Liver (tissue), 9 donors: ENCODE measurements around the gene RBM3. TPM values are rescaled to one million over a fixed set of nuclear protein-coding genes. Genes with fewer than 3 reads are reported as not detected.

Experiments used
- DNase-seq: peaks from one replicate; pipeline ENCODE4 v3.0.0-alpha.2; 2017; ENCODE audit warnings: low spot score
- H3K27ac ChIP-seq, 2 donors: one replicate each; pipeline ENCODE4 v1.7.0; 2013; ENCODE audit warnings: inconsistent platforms in 2 of 2, low read length in 2 of 2, control low read depth in 1 of 2, low read depth in 1 of 2, mild to moderate bottlenecking in 1 of 2
- H3K27me3 ChIP-seq, 4 donors: one replicate each; pipeline versions ENCODE4 v1.6.1 to v1.7.0; 2013; ENCODE audit warnings: low read length in 3 of 4, inconsistent platforms in 1 of 4, mild to moderate bottlenecking in 1 of 4, moderate library complexity in 1 of 4; ENCODE audit not compliant: control insufficient read depth in 4 of 4, insufficient read depth in 4 of 4
- H3K36me3 ChIP-seq, 4 donors: one replicate each; pipeline versions ENCODE4 v1.6.1 to v1.7.0; 2013; ENCODE audit warnings: low read length in 3 of 4, mild to moderate bottlenecking in 3 of 4, low read depth in 1 of 4, moderate library complexity in 1 of 4; ENCODE audit not compliant: control insufficient read depth in 4 of 4, insufficient read depth in 3 of 4
- H3K4me1 ChIP-seq, 4 donors: one replicate each; pipeline versions ENCODE4 v1.6.1 to v1.7.0; 2013; ENCODE audit warnings: low read length in 3 of 4, mild to moderate bottlenecking in 3 of 4, moderate library complexity in 1 of 4; ENCODE audit not compliant: control insufficient read depth in 4 of 4, insufficient read depth in 4 of 4
- H3K4me3 ChIP-seq, 3 donors: one replicate each; pipeline versions ENCODE4 v1.6.1 to v1.7.0; 2013; ENCODE audit warnings: low read length in 3 of 3, control low read depth in 1 of 3, low read depth in 1 of 3, mild to moderate bottlenecking in 1 of 3
- H3K9ac ChIP-seq, 2 donors: one replicate each; pipeline ENCODE4 v1.7.0; 2013; ENCODE audit warnings: low read length in 2 of 2, mild to moderate bottlenecking in 2 of 2, moderate library complexity in 2 of 2, control low read depth in 1 of 2, low read depth in 1 of 2
- H3K9me3 ChIP-seq, 4 donors: one replicate each; pipeline versions ENCODE4 v1.6.1 to v1.7.0; 2013; ENCODE audit warnings: low read length in 3 of 4; ENCODE audit not compliant: control insufficient read depth in 4 of 4
- EGR1 ChIP-seq, 2 donors: IDR thresholded peaks; 2 replicates each; pipeline ENCODE4 v1.6.1; 2016 to 2018; ENCODE audit warnings: antibody characterized with exemption in 2 of 2, low read depth in 2 of 2
- FOXA1 ChIP-seq: IDR thresholded peaks from 2 replicates; pipeline ENCODE4 v1.6.1; 2016; ENCODE audit warnings: antibody characterized with exemption
- FOXA2 ChIP-seq: IDR thresholded peaks from 2 replicates; pipeline ENCODE4 v1.6.1; 2016; ENCODE audit warnings: antibody characterized with exemption
- GABPA ChIP-seq, 2 donors: IDR thresholded peaks in 1 of 2; conservative IDR thresholded peaks in 1 of 2; 2 replicates each; pipeline ENCODE4 v1.6.1; 2016; ENCODE audit warnings: antibody characterized with exemption in 2 of 2, mild to moderate bottlenecking in 1 of 2, moderate library complexity in 1 of 2
- HNF4A ChIP-seq, 2 donors: conservative IDR thresholded peaks; 2 replicates each; pipeline ENCODE4 v1.6.1; 2016; ENCODE audit warnings: antibody characterized with exemption in 2 of 2, mild to moderate bottlenecking in 2 of 2
- HNF4G ChIP-seq: IDR thresholded peaks from 2 replicates; pipeline ENCODE4 v1.6.1; 2016; ENCODE audit warnings: antibody characterized with exemption
- JUND ChIP-seq, 2 donors: IDR thresholded peaks; 2 replicates each; pipeline ENCODE4 v1.6.1; 2016; ENCODE audit warnings: antibody characterized with exemption in 2 of 2
- NR2F2 ChIP-seq: IDR thresholded peaks from 2 replicates; pipeline ENCODE4 v1.6.1; 2016; ENCODE audit warnings: antibody characterized with exemption
- RAD21 ChIP-seq, 2 donors: IDR thresholded peaks; 2 replicates each; pipeline ENCODE4 v1.6.1; 2016; ENCODE audit warnings: antibody characterized with exemption in 2 of 2, mild to moderate bottlenecking in 2 of 2
- RXRA ChIP-seq, 2 donors: IDR thresholded peaks; 2 replicates each; pipeline ENCODE4 v1.6.1; 2017 to 2018; ENCODE audit warnings: antibody characterized with exemption in 2 of 2, mild to moderate bottlenecking in 1 of 2
- SP1 ChIP-seq: IDR thresholded peaks from 2 replicates; pipeline ENCODE4 v1.6.1; 2018; ENCODE audit warnings: antibody characterized with exemption, mild to moderate bottlenecking
- TAF1 ChIP-seq: conservative IDR thresholded peaks from 2 replicates; pipeline ENCODE4 v1.6.1; 2016; ENCODE audit warnings: antibody characterized with exemption, mild to moderate bottlenecking
- YY1 ChIP-seq: IDR thresholded peaks from 2 replicates; pipeline ENCODE4 v1.6.1; 2016; ENCODE audit warnings: antibody characterized with exemption, mild to moderate bottlenecking
- WGBS: extraction: QIAGEN DNeasy Blood & Tissue Kit; methylation state at CpG from one replicate; pipeline ENCODE4 v1.1.7; 2013; 5-methylcytosine and 5-hydroxymethylcytosine counted together
- polyA plus RNA-seq, 2 donors: library from polyadenylated mRNA; stranded (reverse) in 1 of 2; unstranded in 1 of 2; fragments of 200-250 nt in 1 of 2; fragments of >200 nt in 1 of 2; fragmentation: Nextera tagmentation in 1 of 2; extraction: Ambion mirVana in 1 of 2; gene quantifications; one replicate each; pipeline versions ENCODE4 v1.2.1 to v1.2.3, GENCODE V29; 2013 to 2015
- total RNA-seq, 2 donors: library from RNA; depleted of rRNA; stranded (reverse); fragments of >200 nt; gene quantifications; one replicate each; pipeline ENCODE4 v1.2.3, GENCODE V29; 2014
- TF ChIP-seq, protein P1 (sequence below): fragments of 150-350 bp; IDR thresholded peaks from 2 replicates; pipeline ENCODE4 v1.5.1; 2017; ENCODE audit warnings: improper control_type of control experiment, low read depth, low read length; ENCODE audit not compliant: missing input control
- TF ChIP-seq, protein P2 (sequence below): IDR thresholded peaks from 2 replicates; pipeline ENCODE4 v1.6.1; 2016; ENCODE audit warnings: antibody characterized with exemption
- TF ChIP-seq, protein P3 (sequence below): IDR thresholded peaks from 2 replicates; pipeline ENCODE4 v1.6.1; 2016; ENCODE audit warnings: antibody characterized with exemption
- TF ChIP-seq, protein P4 (sequence below): IDR thresholded peaks from 2 replicates; pipeline ENCODE4 v1.6.1; 2016; ENCODE audit warnings: antibody characterized with exemption, mild to moderate bottlenecking
- TF ChIP-seq, protein P5 (sequence below): IDR thresholded peaks from 2 replicates; pipeline ENCODE4 v1.6.1; 2016; ENCODE audit warnings: antibody characterized with exemption
- donor health status: healthy.
- donor health status: healthy.
- donor health status: healthy.
- donor health status: healthy.
- donor health status: healthy.

RBM3 gene
- total and polyA plus RNA-seq, 4 donors = 28.6 to 87.3 (median 62.1) TPM

DNA sequence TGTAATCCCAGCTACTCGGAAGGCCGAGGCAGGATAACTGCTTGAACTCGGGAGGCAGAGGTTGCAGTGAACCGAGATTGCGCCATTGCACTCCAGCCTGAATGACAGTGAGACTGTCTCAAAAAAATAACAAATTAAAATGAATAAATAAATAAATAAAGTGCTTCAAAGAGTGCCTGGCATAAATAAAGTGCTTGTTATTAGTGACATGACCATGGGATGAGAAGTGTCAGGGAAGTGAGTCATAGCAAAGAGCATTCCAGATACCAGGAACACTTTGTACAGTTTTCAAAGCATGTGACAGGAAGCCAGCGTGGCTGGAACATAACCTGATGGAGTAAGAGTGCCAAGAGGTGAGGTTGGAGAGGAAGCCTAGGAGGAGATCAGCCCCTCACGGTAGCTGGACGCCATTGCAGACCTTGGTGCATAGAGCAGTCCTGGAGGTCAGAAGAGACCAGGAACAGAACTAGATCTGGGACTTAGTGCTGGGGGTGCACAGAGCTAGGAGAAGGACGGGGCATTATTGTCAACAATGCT, 17.0 kb downstream of the RBM3 start:
- no peaks in the 10 kb centered on the region for H3K9me3 ChIP-seq
- no peak overlapping the region for H3K9ac ChIP-seq
- peak in 1 of 2 donors; percentile 59 for TF ChIP-seq GABPA (IDR thresholded peaks at IDR 0.05 in 1 of 2, conservative IDR thresholded peaks at IDR 0.05 in 1 of 2)
- peak; percentile 75 for TF ChIP-seq NR2F2
- no peak for TF ChIP-seq HNF4A (conservative IDR thresholded peaks at IDR 0.05)
- TF ChIP-seq RAD21 (IDR thresholded peaks at IDR 0.05) = no peak
- no peak for TF ChIP-seq HNF4G
- peak; percentile 65 to 78 for TF ChIP-seq JUND (IDR thresholded peaks at IDR 0.05)
- TF ChIP-seq, protein P1, sequence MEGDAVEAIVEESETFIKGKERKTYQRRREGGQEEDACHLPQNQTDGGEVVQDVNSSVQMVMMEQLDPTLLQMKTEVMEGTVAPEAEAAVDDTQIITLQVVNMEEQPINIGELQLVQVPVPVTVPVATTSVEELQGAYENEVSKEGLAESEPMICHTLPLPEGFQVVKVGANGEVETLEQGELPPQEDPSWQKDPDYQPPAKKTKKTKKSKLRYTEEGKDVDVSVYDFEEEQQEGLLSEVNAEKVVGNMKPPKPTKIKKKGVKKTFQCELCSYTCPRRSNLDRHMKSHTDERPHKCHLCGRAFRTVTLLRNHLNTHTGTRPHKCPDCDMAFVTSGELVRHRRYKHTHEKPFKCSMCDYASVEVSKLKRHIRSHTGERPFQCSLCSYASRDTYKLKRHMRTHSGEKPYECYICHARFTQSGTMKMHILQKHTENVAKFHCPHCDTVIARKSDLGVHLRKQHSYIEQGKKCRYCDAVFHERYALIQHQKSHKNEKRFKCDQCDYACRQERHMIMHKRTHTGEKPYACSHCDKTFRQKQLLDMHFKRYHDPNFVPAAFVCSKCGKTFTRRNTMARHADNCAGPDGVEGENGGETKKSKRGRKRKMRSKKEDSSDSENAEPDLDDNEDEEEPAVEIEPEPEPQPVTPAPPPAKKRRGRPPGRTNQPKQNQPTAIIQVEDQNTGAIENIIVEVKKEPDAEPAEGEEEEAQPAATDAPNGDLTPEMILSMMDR = no peak
- TF ChIP-seq SP1 = peak; percentile 77
- peak; percentile 13 to 42 for TF ChIP-seq RXRA (IDR thresholded peaks at IDR 0.05)
- TF ChIP-seq YY1 = no peak
- TF ChIP-seq, protein P2, sequence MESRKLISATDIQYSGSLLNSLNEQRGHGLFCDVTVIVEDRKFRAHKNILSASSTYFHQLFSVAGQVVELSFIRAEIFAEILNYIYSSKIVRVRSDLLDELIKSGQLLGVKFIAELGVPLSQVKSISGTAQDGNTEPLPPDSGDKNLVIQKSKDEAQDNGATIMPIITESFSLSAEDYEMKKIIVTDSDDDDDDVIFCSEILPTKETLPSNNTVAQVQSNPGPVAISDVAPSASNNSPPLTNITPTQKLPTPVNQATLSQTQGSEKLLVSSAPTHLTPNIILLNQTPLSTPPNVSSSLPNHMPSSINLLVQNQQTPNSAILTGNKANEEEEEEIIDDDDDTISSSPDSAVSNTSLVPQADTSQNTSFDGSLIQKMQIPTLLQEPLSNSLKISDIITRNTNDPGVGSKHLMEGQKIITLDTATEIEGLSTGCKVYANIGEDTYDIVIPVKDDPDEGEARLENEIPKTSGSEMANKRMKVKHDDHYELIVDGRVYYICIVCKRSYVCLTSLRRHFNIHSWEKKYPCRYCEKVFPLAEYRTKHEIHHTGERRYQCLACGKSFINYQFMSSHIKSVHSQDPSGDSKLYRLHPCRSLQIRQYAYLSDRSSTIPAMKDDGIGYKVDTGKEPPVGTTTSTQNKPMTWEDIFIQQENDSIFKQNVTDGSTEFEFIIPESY = no peak
- TF ChIP-seq TAF1 = no peak
- TF ChIP-seq FOXA2 = no peak
- TF ChIP-seq, protein P3, sequence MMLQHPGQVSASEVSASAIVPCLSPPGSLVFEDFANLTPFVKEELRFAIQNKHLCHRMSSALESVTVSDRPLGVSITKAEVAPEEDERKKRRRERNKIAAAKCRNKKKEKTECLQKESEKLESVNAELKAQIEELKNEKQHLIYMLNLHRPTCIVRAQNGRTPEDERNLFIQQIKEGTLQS = no peak
- no peak for TF ChIP-seq EGR1 (IDR thresholded peaks at IDR 0.05; ENCODE audit: low read depth in 2 of 2)
- TF ChIP-seq FOXA1 = no peak
- TF ChIP-seq, protein P4, sequence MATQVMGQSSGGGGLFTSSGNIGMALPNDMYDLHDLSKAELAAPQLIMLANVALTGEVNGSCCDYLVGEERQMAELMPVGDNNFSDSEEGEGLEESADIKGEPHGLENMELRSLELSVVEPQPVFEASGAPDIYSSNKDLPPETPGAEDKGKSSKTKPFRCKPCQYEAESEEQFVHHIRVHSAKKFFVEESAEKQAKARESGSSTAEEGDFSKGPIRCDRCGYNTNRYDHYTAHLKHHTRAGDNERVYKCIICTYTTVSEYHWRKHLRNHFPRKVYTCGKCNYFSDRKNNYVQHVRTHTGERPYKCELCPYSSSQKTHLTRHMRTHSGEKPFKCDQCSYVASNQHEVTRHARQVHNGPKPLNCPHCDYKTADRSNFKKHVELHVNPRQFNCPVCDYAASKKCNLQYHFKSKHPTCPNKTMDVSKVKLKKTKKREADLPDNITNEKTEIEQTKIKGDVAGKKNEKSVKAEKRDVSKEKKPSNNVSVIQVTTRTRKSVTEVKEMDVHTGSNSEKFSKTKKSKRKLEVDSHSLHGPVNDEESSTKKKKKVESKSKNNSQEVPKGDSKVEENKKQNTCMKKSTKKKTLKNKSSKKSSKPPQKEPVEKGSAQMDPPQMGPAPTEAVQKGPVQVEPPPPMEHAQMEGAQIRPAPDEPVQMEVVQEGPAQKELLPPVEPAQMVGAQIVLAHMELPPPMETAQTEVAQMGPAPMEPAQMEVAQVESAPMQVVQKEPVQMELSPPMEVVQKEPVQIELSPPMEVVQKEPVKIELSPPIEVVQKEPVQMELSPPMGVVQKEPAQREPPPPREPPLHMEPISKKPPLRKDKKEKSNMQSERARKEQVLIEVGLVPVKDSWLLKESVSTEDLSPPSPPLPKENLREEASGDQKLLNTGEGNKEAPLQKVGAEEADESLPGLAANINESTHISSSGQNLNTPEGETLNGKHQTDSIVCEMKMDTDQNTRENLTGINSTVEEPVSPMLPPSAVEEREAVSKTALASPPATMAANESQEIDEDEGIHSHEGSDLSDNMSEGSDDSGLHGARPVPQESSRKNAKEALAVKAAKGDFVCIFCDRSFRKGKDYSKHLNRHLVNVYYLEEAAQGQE = no peak
- TF ChIP-seq, protein P5, sequence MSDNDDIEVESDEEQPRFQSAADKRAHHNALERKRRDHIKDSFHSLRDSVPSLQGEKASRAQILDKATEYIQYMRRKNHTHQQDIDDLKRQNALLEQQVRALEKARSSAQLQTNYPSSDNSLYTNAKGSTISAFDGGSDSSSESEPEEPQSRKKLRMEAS = peak; percentile 37
- no peak for DNase-seq
- no peaks in the 10 kb centered on the region for H3K36me3 ChIP-seq
- no peaks in the 10 kb centered on the region for H3K4me1 ChIP-seq
- H3K27me3 ChIP-seq = no peaks in the 10 kb centered on the region
- H3K27ac ChIP-seq = peak overlapping the region in 1 of 2 donors; percentile 46
- H3K4me3 ChIP-seq = no peak overlapping the region
- WGBS = 64% methylated on average over 9 of the region's 9 CpGs
